Fibroblast of villous mesenchyme (primary cell): ENCODE data around the gene TNRC6A. TPM values are rescaled to one million over a fixed set of nuclear protein-coding genes. Genes with fewer than 3 reads are reported as not detected.

Experiments
- DNase-seq: peaks from one replicate; pipeline ENCODE4 v3.0.0-alpha.2; 2010; ENCODE audit warnings: low read depth
- H3K4me3 ChIP-seq: 2 replicates; pipeline ENCODE4 v1.5.1; 2011; ENCODE audit warnings: low read depth, mild to moderate bottlenecking, low read length
- CTCF ChIP-seq: IDR thresholded peaks from 2 replicates; pipeline ENCODE4 v1.5.1; 2012; ENCODE audit warnings: low read depth, mild to moderate bottlenecking, low read length; ENCODE audit not compliant: insufficient read depth
- total RNA-seq: library from RNA; depleted of rRNA; stranded (reverse); fragments of >200 nt; gene quantifications from 2 replicates; pipeline ENCODE4 v1.2.3, GENCODE V29; 2012

The TNRC6A gene
- total RNA-seq, 1 donor, result 66.9 TPM

DNA sequence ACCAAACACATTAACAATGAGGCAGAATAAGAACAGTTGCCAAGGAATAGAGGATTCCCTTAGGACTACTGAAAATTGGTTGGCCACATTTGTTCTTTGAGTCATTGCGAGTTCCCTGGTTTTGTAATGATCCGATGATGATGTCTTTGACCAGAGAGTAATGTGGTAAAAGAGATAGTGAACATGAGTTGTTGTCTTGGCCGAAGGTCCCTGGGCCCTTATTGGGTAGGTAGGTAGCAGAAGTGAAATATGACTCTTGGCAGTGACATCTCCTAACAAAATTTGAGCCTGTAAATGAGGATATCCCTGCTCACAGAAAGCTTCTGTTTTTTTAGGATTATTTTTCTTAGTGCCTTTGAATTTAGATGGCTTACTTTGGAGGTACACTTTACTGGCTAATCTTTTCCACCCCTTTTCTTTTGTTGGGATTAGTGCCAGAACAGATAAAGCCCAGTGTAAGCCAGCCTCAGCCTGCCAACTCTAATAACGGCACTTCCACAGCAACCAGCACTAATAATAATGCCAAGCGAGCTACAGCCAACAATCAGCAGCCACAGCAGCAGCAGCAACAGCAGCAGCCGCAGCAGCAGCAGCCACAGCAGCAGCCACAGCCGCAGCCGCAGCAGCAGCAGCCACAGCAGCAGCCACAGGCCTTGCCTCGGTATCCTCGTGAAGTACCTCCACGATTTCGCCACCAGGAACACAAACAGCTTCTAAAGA lies 47.2 kb downstream of the TNRC6A start:
- no peak overlapping the region for H3K4me3 ChIP-seq
- no peak for TF ChIP-seq CTCF
- DNase-seq, result peak; percentile 34

- TF ChIP-seq CTCF, result no peak
- DNase-seq, result no peak
Measured at GRCh38 chr16:24778671-24779070, 49.2 kb downstream of the TNRC6A start.

DNA sequence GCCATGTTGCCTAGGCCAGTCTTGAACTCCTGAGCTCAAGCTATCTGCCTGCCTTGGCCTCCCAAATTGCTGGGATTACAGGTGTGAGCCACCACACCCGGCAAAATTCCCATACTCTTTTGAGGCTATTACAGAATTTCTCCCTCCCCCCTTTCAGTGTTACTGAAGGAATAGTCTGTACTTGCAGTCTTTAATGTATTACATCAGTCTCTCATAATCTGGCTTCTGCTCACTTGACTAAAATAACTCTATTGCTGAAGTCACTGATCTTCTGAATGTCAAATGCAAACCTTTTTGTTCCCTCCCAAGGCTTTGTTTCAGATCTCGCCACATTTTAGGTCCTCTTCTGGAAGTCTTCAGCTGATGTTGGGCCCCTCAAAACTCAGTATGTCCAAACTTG lies 51.8 kb downstream of the TNRC6A start:
- TF ChIP-seq CTCF, result no peak

More at GRCh38 chr16:24778671-24779070, 49.2 kb downstream of the TNRC6A start:
- no peak overlapping the region for H3K4me3 ChIP-seq

DNA sequence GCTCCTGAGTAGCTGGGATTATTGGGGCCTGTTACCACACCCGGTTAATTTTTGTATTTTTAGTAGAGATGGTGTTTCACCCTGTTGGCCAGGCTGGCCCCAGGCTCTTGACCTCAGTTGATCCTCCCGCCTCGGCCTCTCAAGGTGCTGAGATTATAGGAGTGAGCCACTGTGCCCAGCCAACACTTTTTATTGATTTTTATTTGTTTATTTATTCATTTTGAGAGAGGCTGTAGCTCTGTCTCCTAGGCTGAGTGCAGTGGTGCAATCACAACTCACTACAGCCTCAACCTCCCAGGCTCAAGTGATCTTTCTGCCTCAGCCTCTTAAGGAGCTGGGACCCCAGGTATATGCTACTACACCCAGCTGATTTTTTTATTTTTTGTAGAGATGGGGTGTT lies 54.7 kb downstream of the TNRC6A start:
- no peak for DNase-seq
- no peak overlapping the region for H3K4me3 ChIP-seq
- TF ChIP-seq CTCF, result no peak

More for the DNA sequence above, 51.8 kb downstream of the TNRC6A start:
- no peak overlapping the region for H3K4me3 ChIP-seq
- no peak for DNase-seq

GRCh38 chr16:24789881-24790280 lies 60.4 kb downstream of the TNRC6A start:
- H3K4me3 ChIP-seq, result no peak overlapping the region
- TF ChIP-seq CTCF, result no peak
- DNase-seq, result no peak

DNA sequence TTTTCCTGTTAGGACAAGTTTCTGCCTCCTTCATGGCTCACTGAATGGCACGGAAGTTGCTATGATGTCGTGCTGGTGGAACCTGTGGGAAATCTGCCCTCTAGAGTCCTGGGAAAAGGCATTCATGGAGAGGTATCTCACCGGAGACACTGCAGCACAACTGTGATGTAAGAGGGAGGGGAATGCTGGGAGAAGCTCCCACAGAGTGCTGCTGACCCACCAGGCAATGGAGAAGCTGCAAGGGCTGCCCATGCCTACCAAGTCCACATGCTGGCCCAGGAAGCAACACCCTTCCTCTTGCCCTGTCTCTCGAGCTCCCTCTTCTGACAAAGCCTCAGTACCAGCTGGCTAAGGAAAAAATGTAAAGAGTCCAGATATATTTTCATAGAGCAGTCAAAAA lies 71.1 kb downstream of the TNRC6A start:
- peak; percentile 28 for TF ChIP-seq CTCF
- H3K4me3 ChIP-seq, result no peak overlapping the region
- peak; percentile 36 for DNase-seq
